ENCODE results near the gene SNRK. TPM values are rescaled to one million over a fixed set of nuclear protein-coding genes. Genes with fewer than 3 reads are reported as not detected.

Gene SNRK
- total RNA-seq, 1 donor from 2014 or later = 13.3 TPM

DNA sequence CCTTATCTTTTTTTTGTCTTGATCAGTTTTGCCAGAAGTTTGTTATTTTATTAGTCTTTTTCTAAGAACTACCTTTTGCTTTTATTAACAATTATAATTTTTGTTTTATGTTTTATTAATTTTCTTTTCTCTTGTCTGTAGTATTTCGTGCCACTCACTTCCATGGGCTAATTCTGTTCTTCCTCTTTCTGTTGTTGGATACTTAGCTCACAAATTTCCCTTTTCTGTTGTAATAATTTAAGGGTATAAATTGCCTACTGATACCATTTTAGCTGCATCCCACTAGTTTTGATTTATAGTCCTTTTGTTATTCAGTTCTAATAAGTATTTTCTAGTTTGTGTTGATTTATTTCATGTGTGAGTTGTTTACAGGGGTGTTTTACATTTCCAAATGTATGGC, 48.6 kb downstream of the SNRK start:
- no peak overlapping the region for H3K4me3 Mint-ChIP-seq (ENCODE audit: unreplicated experiment)
- Histone ChIP-seq H3K27me3 (ENCODE audit: insufficient read depth, low read length) (no peaks in the 10 kb centered on the region), H3K36me3 (ENCODE audit: insufficient read depth, low read length) (peaks cover 9% of the 10 kb centered on the region), H3K4me3 (ENCODE audit: insufficient read depth, low read depth, low read length) (no peak overlapping the region), H3K27ac (ENCODE audit: low read depth, low read length) (no peak overlapping the region), H4K20me1 (ENCODE audit: insufficient read depth, low read length) (no peaks in the 10 kb centered on the region), H3K4me1 (ENCODE audit: insufficient read depth, low read length) (no peaks in the 10 kb centered on the region), H3K4me2 (ENCODE audit: low read length) (no peak overlapping the region), H2AFZ (ENCODE audit: low read depth, low read length) (no peak overlapping the region), H3K9ac (ENCODE audit: low read length) (no peak overlapping the region), H3K9me3 (ENCODE audit: insufficient read depth, low read depth, low read length) (peaks cover 9% of the 10 kb centered on the region), H3K79me2 (ENCODE audit: insufficient read depth, low read length) (peaks cover 3% of the 10 kb centered on the region)
- H3K9me3 Mint-ChIP-seq (ENCODE audit: unreplicated experiment) = peaks cover 23% of the 10 kb centered on the region
- no peaks in the 10 kb centered on the region for H3K4me1 Mint-ChIP-seq (ENCODE audit: low read depth, unreplicated experiment)
- TF ChIP-seq EZH2 (IDR thresholded peaks at IDR 0.05; ENCODE audit: insufficient read depth, low read length) = no peak
- TF ChIP-seq, protein P1, sequence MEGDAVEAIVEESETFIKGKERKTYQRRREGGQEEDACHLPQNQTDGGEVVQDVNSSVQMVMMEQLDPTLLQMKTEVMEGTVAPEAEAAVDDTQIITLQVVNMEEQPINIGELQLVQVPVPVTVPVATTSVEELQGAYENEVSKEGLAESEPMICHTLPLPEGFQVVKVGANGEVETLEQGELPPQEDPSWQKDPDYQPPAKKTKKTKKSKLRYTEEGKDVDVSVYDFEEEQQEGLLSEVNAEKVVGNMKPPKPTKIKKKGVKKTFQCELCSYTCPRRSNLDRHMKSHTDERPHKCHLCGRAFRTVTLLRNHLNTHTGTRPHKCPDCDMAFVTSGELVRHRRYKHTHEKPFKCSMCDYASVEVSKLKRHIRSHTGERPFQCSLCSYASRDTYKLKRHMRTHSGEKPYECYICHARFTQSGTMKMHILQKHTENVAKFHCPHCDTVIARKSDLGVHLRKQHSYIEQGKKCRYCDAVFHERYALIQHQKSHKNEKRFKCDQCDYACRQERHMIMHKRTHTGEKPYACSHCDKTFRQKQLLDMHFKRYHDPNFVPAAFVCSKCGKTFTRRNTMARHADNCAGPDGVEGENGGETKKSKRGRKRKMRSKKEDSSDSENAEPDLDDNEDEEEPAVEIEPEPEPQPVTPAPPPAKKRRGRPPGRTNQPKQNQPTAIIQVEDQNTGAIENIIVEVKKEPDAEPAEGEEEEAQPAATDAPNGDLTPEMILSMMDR (IDR thresholded peaks at IDR 0.05; ENCODE audit: insufficient read depth, low read depth, low read length) = no peak
- no peaks in the 10 kb centered on the region for H3K27me3 Mint-ChIP-seq (ENCODE audit: low read depth, unreplicated experiment)
- DNase-seq (ENCODE audit: low read depth) = no peak
- FAIRE-seq = no peak
- H3K36me3 Mint-ChIP-seq (ENCODE audit: low read depth, unreplicated experiment) = peaks cover 28% of the 10 kb centered on the region
- no peak overlapping the region for H3K27ac Mint-ChIP-seq (ENCODE audit: unreplicated experiment)

DNA sequence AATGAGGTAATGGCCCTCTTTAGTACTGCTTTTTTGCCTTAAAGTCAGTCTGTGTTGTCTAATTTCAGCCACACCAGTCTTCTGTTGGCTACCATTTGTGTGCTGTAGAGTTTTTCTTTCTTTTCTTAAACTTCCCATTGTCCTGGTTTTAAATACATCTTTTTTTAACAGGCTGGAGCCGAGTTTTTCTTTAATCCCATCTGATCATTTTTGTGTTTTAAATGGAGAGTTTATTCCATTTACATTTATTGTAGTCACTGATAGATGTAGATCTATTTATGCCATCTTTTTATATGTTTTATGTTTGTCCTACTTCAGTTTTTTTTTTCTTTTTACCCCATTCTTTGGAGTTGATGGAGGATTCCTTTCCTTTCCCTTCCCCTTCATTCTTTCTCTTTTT, 49.5 kb downstream of the SNRK start:
- no peak overlapping the region for H3K4me3 ChIP-seq (ENCODE audit: insufficient read depth, low read depth, low read length)
- no peak overlapping the region for H2AFZ ChIP-seq (ENCODE audit: low read depth, low read length)
- peaks cover 14% of the 10 kb centered on the region for H3K36me3 ChIP-seq (ENCODE audit: insufficient read depth, low read length)

DNA sequence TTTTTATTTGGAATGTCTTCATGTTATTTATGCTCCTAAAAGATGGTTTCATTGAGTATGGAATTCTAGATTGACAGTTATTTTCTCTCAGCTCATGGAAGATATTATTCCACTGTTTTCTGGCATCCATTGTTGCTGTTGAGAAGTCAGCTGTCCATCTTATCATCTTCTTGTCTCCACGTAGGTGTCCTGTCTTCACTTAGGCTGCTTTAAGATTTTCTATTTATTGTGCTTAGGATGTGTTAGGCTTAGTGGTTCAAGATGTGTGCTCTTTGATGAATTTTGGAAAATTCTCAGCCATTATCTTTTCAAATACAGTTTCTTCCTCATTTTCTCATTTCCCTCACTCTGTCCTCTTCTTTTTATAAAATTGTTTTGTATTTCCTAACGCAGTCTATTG, 52.0 kb downstream of the SNRK start:
- H3K27me3 Mint-ChIP-seq (ENCODE audit: low read depth, unreplicated experiment) = no peaks in the 10 kb centered on the region
- FAIRE-seq = no peak
- H3K4me1 Mint-ChIP-seq (ENCODE audit: low read depth, unreplicated experiment) = no peaks in the 10 kb centered on the region
- peaks cover 7% of the 10 kb centered on the region for H4K20me1 ChIP-seq (ENCODE audit: insufficient read depth, low read length)
- H3K79me2 ChIP-seq (ENCODE audit: insufficient read depth, low read length) = no peaks in the 10 kb centered on the region
- H3K36me3 Mint-ChIP-seq (ENCODE audit: low read depth, unreplicated experiment) = peaks cover 35% of the 10 kb centered on the region
- H3K4me3 ChIP-seq (ENCODE audit: insufficient read depth, low read depth, low read length) = no peak overlapping the region
- no peak for TF ChIP-seq EZH2 (IDR thresholded peaks at IDR 0.05; ENCODE audit: insufficient read depth, low read length)
- TF ChIP-seq, protein P1 (IDR thresholded peaks at IDR 0.05; ENCODE audit: insufficient read depth, low read depth, low read length) = no peak
- H3K27ac Mint-ChIP-seq (ENCODE audit: unreplicated experiment) = no peak overlapping the region
- H3K27me3 ChIP-seq (ENCODE audit: insufficient read depth, low read length) = no peaks in the 10 kb centered on the region
- H3K36me3 ChIP-seq (ENCODE audit: insufficient read depth, low read length) = peaks cover 16% of the 10 kb centered on the region
- H3K9me3 Mint-ChIP-seq (ENCODE audit: unreplicated experiment) = peaks cover 23% of the 10 kb centered on the region
- peak; percentile 9 for DNase-seq (ENCODE audit: low read depth)
- H3K4me2 ChIP-seq (ENCODE audit: low read length) = no peak overlapping the region
- peaks cover 9% of the 10 kb centered on the region for H3K9me3 ChIP-seq (ENCODE audit: insufficient read depth, low read depth, low read length)
- H3K4me3 Mint-ChIP-seq (ENCODE audit: unreplicated experiment) = no peak overlapping the region
- H3K4me1 ChIP-seq (ENCODE audit: insufficient read depth, low read length) = no peaks in the 10 kb centered on the region
- no peak overlapping the region for H2AFZ ChIP-seq (ENCODE audit: low read depth, low read length)
- H3K9ac ChIP-seq (ENCODE audit: low read length) = no peak overlapping the region
- H3K27ac ChIP-seq (ENCODE audit: low read depth, low read length) = no peak overlapping the region

More for the DNA sequence above, 49.5 kb downstream of the SNRK start:
- H3K9me3 ChIP-seq (ENCODE audit: insufficient read depth, low read depth, low read length) = peaks cover 9% of the 10 kb centered on the region
- DNase-seq (ENCODE audit: low read depth) (no peak), FAIRE-seq (no peak)
- H3K4me1 Mint-ChIP-seq (ENCODE audit: low read depth, unreplicated experiment) = no peaks in the 10 kb centered on the region
- no peak overlapping the region for H3K27ac Mint-ChIP-seq (ENCODE audit: unreplicated experiment)
- no peak overlapping the region for H3K27ac ChIP-seq (ENCODE audit: low read depth, low read length)
- H3K4me3 Mint-ChIP-seq (ENCODE audit: unreplicated experiment) = no peak overlapping the region
- TF ChIP-seq, protein P1 (IDR thresholded peaks at IDR 0.05; ENCODE audit: insufficient read depth, low read depth, low read length) = no peak
- no peak for TF ChIP-seq EZH2 (IDR thresholded peaks at IDR 0.05; ENCODE audit: insufficient read depth, low read length)
- peaks cover 23% of the 10 kb centered on the region for H3K9me3 Mint-ChIP-seq (ENCODE audit: unreplicated experiment)
- H3K79me2 ChIP-seq (ENCODE audit: insufficient read depth, low read length) = peaks cover 3% of the 10 kb centered on the region
- no peaks in the 10 kb centered on the region for H3K27me3 ChIP-seq (ENCODE audit: insufficient read depth, low read length)
- H3K36me3 Mint-ChIP-seq (ENCODE audit: low read depth, unreplicated experiment) = peaks cover 35% of the 10 kb centered on the region
- no peaks in the 10 kb centered on the region for H3K27me3 Mint-ChIP-seq (ENCODE audit: low read depth, unreplicated experiment)
- no peaks in the 10 kb centered on the region for H3K4me1 ChIP-seq (ENCODE audit: insufficient read depth, low read length)
- H3K9ac ChIP-seq (ENCODE audit: low read length) = no peak overlapping the region
- H3K4me2 ChIP-seq (ENCODE audit: low read length) = no peak overlapping the region
- peaks cover 7% of the 10 kb centered on the region for H4K20me1 ChIP-seq (ENCODE audit: insufficient read depth, low read length)
